GM19099 (cell line): ENCODE data around the gene POGK.

Experiments used
- POLR2A ChIP-seq: IDR thresholded peaks from 3 replicates; pipeline ENCODE4 v1.6.1; 2011; ENCODE audit warnings: low read depth; ENCODE audit not compliant: insufficient read length; ENCODE audit errors: extremely low read depth

The POGK gene

DNA sequence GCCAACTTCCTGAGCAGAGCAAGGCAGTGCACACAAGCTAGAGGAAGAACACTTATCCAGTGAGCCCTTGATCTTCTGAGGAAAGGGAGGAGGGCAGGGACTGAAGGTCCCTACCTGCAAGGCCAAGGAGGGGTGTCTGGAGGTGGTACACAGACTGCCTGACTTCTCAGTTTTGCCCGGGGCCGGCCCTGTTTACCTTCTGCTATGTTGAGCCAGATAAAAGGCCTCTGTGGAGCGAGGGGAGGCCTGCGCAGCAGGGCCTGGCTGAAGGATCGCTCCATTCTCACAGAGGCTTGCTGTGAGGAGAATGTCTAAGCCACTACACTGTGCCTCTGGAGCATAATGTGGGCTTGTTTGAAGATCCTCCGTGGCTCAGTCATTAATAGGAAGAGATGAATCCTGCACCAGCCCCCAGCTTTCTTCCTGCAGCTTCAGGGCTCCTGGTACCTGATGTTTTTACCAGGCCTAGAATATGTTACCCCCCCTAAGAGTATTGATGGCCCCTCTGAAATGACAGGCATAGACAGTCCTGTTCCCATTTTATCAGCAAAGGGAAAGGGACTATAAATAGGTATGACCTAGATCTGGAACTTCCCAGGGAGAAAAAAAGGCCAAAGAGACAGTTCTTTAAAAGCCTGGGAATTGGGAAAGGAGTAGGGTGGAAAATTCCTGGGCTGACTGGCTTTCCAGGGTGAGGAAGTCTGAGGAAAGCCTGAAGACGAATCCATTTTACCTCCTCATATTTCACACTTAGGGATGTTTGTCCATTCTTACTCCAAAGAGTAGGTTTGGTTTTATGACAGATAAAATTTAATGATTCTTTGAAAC lies 4.7 kb downstream of the POGK start:
- TF ChIP-seq POLR2A: no peak

DNA sequence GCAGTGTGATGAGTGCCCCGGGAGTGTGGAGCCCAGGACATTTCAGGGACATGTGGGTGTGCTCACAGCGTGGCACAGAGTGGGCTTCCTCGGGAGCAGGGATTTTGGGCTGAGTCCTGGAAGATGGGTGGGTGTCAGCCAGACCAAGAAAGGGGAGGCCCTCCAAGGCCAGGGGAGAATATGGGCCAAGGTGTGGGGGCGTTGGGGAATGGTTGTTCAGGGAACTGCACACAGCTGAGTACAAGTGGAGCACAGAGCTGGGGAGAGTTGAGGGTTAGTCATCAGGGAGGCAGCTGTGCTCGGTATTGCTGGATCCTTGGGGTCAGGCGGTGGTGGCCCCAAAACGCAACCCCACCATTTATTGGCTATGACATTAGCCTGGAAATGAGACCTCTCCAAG lies 5.5 kb downstream of the POGK start:
- no peak for TF ChIP-seq POLR2A

DNA sequence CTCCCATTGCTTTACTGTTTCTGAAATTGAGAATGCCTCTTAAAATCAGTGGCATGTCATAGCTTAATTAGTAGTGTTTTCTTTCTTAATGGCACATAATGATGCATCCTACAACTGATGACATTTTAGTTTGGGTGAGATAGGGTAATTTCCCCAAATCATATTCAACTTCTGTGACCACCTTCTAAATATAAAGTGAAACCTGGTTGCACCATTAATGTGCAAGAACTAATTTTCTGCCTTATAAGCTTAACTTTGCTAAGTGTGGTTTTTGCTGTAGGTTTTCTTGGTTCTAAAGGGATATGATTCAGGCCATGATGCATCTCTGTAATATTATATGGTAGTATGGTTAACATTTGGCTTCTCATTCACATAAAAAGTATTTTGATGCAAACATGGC lies 8.9 kb downstream of the POGK start:
- no peak for TF ChIP-seq POLR2A

DNA sequence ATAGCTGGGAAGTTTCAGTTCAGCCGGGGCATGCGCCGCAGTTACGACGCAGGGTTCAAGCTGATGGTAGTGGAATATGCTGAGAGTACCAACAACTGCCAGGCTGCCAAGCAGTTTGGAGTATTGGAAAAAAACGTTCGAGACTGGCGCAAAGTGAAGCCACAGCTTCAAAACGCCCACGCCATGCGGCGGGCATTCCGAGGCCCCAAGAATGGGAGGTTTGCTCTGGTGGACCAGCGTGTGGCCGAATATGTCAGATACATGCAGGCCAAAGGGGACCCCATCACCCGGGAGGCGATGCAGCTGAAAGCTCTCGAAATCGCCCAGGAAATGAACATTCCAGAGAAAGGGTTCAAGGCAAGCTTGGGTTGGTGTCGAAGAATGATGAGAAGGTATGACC lies 9.9 kb downstream of the POGK start:
- no peak for TF ChIP-seq POLR2A

DNA sequence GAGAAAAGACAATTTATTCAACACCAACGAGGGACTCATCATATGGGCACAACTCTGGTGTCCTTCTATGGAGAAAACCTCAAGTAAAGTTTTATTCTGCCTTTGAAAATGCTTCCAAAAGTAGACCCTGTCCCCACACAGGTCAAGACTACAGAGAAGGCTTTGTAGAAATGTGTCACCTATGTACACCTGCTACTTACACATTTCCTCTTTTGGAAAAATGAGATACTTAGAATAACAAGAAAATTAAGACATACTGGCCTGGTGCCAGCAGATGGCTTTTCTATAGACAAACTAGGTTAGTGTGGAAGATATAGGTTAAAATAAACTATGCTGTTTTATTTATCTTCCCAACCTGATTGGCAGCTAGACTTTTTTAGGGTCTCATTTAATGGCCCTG lies 13.6 kb downstream of the POGK start:
- no peak for TF ChIP-seq POLR2A

DNA sequence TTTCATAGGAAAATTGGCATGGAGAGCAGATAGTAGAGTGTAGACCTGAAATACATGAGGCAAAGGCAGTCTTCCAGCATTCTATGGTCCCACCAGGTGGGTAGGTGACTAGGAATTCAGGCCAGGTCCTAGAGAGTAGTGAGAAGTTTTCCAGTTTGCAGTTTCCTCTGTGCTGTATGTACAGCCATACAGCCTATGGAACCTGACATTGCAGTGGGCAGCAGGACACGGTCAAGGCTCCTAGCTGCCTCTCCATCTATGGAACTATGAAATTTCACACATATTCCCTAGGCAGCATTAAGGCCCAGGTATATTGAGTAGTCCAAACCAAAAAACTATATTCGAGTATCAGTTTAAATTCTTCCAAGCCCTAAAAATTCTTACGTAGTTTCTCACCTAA lies 16.3 kb downstream of the POGK start:
- TF ChIP-seq POLR2A: no peak

DNA sequence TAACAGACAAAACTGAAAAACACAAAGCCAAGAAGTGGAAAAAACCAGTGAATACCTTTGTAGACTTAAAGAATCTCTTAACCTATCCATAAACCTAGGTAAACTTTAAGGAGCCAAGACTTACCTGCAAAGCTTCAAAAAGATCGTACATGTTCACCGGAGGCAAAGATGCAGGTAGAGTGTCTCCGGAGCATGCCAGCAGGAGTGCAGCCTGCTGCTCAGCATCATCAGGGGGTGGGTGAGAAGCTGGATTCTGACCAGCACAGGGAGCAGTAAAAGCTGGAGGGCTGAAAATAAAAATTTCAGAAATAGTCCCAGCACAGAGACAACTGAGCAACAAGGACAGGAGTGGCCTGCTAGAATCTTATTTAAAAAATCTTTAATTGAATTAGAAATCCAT lies 18.7 kb downstream of the POGK start:
- TF ChIP-seq POLR2A: no peak

DNA sequence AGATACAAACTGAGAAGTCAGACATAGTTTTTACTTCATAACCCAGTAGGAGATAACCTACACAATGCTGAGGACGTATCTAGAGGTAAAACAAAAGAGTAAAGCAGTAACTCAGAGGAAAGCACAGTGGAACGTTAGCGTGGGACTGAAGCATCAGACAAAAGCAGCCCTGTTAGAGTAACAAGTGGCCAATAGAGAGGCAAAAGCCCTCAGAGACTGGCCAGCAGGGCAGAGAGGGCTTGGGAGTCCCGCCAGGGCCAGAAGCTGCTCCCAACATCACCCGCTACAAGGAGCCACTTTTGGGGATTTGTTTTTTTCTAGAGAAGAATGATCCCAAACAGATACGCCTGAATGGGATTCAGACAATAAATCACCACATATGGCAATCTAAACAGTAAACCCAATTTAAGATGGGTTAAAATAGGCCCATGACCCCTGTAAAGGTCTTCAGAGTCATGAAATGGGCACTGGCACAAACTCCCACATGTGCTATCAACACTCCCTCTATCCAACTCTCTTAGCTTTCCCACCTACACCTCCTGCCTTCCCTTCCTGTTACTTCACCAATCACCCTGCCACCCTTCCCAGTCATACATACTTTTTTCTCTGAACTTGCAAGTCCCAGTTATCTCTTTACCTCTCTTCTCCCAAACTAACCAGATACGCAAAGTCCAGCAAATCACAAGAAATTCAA lies 19.6 kb downstream of the POGK start:
- TF ChIP-seq POLR2A: no peak

DNA sequence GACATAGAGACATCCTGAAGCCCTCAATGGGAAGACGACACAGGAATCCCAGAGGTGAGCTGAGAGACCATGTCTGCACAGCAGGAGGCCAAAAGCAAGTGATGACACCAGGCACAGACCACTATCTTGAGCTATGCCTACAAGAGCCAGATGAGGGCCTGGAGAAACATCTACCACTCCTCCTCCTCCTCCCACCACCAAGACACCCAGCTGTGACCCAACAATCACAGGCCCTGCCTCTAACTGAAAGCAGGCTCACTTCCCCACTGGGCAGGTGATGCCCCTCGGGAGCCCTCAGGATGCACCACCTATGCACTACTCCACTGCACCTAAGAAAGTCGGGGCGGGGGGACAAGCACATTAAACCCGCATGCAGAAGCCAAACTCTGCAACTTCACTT lies 20.3 kb downstream of the POGK start:
- no peak for TF ChIP-seq POLR2A

DNA sequence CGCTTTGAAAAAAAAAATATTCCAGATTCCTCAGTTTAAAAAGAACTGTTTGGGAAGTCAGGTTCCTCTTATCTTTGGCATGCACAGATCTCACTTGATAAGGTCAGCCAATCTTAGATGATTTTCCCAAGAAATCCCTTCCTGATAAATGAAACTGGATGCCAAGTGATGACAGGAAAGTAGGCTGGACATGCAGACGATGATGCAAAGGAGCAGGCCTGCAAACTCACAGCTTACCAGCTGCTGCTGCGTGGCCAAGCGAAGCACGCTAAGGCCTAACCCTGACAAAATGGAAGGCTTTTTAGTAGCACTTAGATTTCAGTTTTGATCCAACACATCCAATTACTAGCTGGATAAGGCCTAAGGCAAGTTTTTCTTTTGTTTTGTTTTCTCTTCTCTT lies 26.7 kb downstream of the POGK start:
- no peak for TF ChIP-seq POLR2A

DNA sequence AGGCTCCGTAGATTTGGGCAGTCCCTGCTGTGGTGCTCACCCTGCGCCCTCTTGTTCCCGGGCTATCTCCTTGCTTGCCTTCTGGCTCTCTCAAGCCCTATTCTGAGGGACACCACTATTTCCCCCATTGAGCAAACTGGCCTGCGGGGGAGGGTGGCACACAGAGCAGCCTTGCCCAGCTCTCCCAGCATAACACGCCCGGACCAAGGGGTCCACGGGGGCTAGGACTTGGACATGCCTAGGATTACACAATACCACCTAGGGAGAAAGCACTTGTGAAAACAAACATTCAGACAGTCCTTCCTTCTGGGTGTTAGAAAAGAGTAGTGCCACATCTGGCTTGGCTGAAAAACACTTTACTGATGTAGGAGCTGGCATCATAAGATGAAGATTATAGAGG lies 29.4 kb downstream of the POGK start:
- TF ChIP-seq POLR2A: no peak

DNA sequence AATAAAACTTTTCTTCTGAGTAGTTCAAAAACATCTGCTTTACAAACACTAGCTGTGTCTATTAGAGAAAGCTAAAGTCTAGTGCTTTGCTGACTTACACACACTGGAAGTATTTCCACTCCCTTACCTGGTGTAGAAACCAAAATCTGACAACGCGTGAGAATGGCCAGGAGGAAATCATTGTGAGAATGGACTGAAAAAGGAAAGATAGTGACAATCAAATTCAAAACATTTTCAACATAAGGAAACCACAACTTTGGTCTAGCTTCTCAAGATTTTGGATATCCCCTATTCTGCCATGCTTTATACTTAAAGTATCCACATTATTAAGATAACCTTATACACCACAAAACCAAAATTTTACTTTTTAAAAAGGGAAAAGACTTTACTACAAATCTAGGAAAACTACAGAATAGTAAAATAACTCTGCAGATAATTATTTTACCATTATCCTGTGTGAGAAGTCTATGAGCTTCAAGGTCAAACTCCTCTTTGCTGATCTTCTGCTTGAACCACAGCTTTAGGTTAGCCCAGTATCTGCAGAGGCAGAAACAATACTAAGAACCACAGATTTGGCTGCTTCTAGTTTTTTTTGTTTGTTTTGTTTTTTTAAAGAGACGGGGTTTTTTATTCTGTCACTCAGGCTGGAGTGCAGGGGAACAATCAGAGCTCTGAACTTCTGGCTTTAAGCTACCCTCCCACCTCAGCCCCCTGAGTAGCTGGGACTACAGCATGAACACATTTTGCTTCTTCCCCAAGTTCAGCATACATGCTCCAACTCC lies 30.2 kb downstream of the POGK start:
- TF ChIP-seq POLR2A: no peak

DNA sequence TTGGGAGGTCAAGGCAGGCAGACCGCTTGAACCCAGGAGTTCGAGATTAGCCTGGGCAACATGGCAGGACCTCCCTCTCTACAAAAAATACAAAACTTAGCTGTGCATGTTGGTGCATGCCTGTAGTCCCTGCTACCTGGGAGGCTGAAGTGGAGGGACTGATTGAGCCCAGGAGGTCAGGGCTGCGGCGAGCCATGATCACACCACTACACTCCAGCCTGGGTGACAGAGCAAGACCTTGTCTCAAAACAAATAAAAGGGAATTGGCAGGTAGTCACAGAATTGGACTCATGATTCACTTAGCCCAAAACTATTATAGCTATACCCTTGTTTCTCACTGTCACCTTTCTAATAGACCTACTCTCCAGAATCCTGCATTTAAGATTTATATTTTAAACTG lies 31.3 kb downstream of the POGK start:
- no peak for TF ChIP-seq POLR2A

DNA sequence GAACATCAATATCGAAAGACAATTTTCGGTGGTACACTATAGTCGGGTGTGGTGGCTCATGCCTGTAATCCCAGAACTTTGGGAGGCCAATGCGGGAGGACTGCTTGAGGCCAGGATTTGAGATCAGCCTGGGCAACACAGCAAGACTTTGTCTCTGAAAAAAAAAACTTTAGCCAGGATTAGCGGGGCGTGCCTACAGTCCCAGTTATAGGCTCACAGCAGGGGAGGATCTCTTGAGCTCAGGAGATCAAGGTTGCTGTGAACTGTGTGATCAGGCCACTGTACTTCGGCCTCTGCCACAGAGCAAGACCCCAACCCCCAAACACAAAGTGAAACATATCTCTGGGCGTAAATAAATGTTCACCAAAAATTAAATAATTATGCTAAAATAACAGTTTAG lies 35.2 kb downstream of the POGK start:
- no peak for TF ChIP-seq POLR2A

DNA sequence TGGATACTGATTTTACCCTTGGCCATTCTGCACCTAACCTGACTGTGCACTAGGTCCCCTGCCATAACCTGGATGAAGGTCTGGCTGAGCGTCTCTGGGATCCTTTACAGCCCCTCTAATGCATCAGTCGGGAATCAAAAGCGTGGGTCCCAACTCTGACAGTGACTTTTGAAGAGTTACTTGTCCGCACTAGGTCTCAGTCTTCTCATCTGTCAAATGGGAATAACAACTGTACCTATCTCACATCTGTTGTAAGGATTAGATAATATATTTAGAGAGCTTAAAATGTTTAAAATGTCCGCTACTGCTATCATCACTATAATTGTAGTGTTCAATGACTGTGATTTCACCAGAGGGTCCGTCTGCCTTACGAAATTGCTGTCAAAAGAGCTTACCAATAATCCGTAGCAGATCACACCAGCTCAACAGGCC lies 36.0 kb downstream of the POGK start:
- TF ChIP-seq POLR2A: no peak
